ENCODE data around the gene KCNA5.
A peak's percentile ranks its signal among the peaks of the same experiment; 100 is the strongest.

The KCNA5 gene

GRCh38 chr12:5073054-5073453, 29.4 kb downstream of the KCNA5 start:
- no peak overlapping the region for H3K27ac ChIP-seq
- no peak for TF ChIP-seq CTCF (conservative IDR thresholded peaks at IDR 0.05)

DNA sequence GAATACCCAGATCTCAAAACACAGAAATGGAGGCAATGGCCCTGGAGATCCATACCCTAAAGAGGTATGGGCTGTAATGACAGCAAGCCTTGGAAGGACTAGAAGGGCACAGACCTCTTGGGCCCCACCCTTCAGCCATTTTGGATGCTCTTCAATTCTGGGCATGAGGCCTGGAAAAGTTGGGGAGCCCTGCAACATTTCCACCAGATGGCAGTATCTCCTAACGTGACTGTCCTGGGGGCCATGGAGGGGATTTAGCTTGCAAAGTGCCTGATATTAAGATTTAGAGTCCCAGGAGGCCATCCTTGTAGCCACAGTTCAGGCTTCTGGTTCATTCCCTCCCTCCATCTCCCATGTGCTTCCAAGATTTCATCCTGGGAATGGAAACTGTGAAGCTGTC, 30.2 kb downstream of the KCNA5 start:
- TF ChIP-seq CTCF (conservative IDR thresholded peaks at IDR 0.05), result no peak
- H3K27ac ChIP-seq, result no peak overlapping the region

GRCh38 chr12:5076761-5077160, 33.1 kb downstream of the KCNA5 start:
- no peak for TF ChIP-seq CTCF (conservative IDR thresholded peaks at IDR 0.05)

GRCh38 chr12:5078423-5078822, 34.7 kb downstream of the KCNA5 start:
- no peak for TF ChIP-seq CTCF (conservative IDR thresholded peaks at IDR 0.05)

More at GRCh38 chr12:5076761-5077160, 33.1 kb downstream of the KCNA5 start:
- peak overlapping the region; percentile 42 for H3K27ac ChIP-seq

GRCh38 chr12:5081016-5081415, 37.3 kb downstream of the KCNA5 start:
- no peak for TF ChIP-seq CTCF (conservative IDR thresholded peaks at IDR 0.05)
- H3K27ac ChIP-seq, result no peak overlapping the region

More at GRCh38 chr12:5078423-5078822, 34.7 kb downstream of the KCNA5 start:
- H3K27ac ChIP-seq, result no peak overlapping the region

DNA sequence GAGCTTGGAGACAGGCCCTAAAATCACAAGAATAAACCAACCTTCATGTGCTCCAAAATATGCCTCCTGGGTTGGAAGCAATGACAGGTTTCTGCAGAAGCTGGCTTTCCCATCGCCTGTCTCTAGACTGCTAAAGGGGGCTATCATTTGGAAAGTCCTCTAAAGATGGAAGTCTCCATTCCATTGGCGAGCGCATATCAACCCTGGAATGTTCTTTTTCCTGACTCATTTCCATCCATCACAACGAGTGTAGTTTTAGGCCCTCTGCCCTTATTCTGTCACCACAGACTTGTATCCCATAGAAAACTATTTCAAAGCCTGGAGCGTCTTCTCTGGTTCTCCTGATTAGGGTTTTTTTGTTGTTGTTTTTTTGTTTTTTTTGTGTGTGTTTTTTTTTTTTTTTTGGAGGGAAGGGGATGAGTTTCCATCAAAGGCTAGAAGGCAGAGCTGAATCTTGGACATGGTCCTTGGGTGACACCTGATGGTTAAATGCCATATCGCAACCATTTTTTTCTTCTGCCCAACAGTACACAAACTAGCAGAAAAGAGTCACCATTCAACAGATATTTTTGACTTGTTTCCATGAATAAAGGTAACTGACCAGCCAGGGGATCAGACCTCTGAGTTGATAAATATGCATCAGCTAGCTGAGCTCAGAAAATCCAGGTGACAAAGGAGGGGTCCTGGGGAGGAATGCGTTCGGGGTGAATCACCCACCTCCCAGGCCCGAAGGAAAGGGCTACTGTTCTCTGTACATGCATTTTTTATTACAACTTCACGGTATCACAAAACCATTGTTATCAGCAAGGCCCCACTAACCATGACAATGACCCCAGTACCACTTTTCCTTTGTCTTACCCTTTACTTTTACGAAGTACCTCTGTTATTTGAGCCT, 40.5 kb downstream of the KCNA5 start:
- TF ChIP-seq CTCF (conservative IDR thresholded peaks at IDR 0.05), result peak; percentile 95
- H3K27ac ChIP-seq, result no peak overlapping the region

- H3K27ac ChIP-seq, result no peak overlapping the region
- TF ChIP-seq CTCF (conservative IDR thresholded peaks at IDR 0.05), result no peak
Observed at GRCh38 chr12:5085896-5086295, 42.2 kb downstream of the KCNA5 start.
